Stimulated activated CD4-positive, alpha-beta T cell treated with anti-CD3 and anti-CD28 coated beads, Interleukin-12 subunit alpha, Interleukin-12 subunit beta, amount 100 ng/mL, for 24 hours (primary cell): ENCODE results near the gene PSD2.
A peak's percentile ranks its signal among the peaks of the same experiment; 100 is the strongest.
"Not testable (repeated sequence)": the region's sequence is repeated elsewhere in the genome, so short reads cannot be mapped to it uniquely, and the experiment has no call there.

ENCODE experiments used
- DNase-seq, 2 experiments: peaks; one replicate each; pipeline ENCODE4 v3.0.0-alpha.2; 2020; ENCODE audit warnings: low read depth in 2 of 2

Gene PSD2

GRCh38 chr5:139789116-139789844 lies 6.3 kb upstream of the PSD2 start:
- no peak for DNase-seq

DNA sequence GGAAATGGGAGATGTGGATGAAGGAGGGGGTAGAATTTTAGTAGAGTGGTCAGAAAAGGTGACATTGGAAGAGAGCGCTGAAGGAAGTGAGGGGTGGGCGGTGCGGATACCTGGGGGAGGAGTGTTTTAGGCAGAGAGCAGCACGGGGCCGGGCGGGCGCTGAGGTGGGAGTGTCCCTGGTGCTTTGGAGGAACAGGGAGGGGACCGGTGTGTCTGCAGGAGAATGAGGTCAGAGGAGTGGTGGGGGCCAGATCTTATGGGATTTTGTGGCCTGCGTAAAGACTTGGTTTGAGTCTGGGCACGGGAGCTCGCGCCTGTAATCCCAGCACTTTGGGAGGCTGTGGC lies 5.8 kb upstream of the PSD2 start:
- no peak for DNase-seq

- no peak for DNase-seq
These were observed 3.4 kb upstream of the PSD2 start for GRCh38 chr5:139792218-139792617.

DNA sequence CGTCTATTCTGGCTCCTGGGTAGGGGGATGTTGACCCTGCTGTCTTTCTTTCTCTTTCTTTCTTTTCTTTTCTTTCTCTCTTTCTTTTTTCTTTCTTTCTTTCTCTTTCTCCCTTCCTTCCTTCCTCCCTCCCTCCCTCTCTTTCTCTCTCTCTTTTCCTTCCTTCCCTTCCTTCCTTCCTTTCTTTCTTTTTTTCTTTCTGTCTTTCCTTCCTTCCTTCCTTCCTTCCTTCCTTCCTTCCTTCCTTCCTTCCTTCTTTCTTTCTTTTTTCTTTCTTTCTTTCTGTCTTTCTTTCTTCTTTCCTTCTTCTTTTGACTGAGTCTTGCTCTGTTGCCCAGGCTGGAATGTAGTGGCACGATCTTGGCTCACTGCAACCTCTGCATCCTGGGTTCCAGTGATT lies 3.0 kb upstream of the PSD2 start:
- DNase-seq, result not testable (repeated sequence)

- DNase-seq, result no peak
These were observed 1.4 kb upstream of the PSD2 start for GRCh38 chr5:139794067-139794846.

DNA sequence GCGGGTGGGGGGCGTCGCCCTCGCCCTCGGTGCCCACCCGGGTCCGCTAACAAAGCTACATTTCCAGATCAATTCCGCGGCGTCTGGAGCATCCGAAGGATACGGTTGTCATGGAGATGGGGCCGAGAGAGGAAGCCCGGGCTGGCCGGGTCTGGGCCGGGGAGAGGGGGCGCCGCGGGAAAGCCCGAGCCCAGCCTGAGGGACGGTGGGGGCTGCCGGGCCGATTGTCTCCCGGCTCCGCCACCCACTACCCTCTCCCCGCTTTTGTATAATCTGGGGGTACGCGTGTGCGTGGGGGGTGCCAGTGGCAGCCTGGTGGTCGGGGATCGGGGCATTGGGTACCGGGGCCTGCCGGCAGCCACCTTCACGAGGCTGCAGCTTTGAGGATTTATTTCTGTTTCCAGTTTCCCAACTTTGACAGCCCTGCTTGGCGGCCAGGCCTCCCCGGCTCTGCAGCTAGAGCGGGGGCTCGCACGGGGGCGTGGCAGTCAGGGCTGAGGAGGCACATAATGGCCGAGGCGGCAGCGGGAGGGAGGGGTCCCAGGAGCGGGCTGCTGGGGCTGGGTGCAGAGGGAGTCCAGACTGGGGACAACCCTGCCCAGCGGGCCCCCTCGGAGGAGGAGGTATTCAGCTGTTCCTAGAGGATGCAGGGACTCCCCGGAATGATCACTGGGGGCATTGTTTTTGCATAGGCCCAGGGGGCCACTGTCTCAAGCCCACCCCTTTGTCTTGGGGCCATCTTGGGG lies 626 bp downstream of the PSD2 start:
- DNase-seq, result no peak

DNA sequence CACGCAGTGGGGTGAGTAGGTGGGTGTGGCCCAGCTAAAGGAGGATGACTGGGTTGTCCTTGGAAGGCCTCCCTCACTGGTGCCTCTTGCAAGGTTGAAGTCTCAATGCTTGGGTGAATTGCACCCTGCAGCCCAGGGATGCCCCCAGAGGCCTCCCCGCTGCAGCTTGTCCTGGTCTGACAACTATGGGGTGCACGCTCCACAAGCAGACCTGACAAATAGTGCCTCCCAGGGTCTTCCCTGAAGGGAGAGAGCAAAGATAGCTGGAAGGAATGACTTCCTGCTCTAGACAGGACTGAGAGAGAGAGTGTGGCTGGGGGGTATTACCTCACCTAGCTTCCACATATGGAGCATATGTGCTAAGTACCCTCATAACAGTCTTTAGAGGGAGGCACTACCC lies 1.7 kb downstream of the PSD2 start:
- no peak for DNase-seq

DNA sequence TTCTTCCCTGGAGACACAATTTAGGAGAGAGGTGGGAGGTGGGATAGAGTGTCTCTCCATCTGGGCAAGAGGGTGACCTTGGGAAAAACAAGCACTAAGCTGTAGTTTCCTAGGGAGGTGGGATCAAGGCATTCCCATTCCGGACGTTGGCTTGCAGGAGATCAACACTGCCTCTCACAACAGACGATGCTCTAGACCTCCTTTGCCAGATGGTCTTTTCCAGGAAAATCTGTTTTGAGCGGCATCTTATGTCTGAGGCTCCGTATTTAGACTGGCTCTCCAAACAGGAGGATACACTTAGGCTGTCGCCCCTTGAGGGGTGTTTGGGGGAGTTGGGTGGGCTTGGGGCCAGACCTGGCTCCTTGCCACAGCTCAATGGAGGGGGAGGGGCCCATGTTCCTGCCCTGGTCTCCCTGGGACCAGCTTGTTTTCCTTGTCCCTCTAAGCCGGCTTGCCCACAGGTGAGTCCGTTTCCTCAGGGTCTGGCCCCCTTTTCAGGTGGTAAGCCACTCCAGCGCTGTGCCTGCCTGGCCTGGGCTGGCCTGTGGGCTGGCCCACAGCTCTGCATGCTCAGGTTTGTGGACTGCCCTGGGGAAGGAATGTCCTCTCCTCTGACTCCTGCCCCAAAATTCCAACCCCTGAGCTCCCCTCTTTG lies 2.4 kb downstream of the PSD2 start:
- DNase-seq, result no peak

- DNase-seq, result no peak
These were observed 3.3 kb downstream of the PSD2 start for GRCh38 chr5:139798883-139799282.

- no peak for DNase-seq
These were observed 3.8 kb downstream of the PSD2 start for GRCh38 chr5:139799359-139799758.

DNA sequence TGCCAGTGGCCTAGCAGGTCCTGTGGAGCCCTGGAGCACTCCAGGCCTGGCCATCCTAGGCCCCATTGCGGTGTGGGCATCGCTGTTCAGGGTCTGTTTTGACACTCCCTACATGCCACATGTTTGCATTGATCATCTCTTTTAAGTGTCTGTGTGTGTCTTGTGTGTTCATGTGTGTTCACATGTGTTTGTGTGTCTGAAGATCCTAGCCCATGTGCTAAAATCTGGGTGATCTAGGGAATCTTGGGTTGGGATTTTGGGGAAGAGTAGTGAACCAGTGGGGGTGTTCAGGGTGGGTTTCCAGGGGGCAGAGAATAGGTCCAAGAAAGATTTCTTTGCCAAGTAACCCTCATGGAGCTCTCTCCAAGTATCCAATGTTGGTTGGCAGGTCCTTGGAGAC lies 8.4 kb downstream of the PSD2 start:
- no peak for DNase-seq

- DNase-seq, result no peak
These were observed 9.3 kb downstream of the PSD2 start for GRCh38 chr5:139804800-139805397.

- no peak for DNase-seq
These were observed 9.9 kb downstream of the PSD2 start for GRCh38 chr5:139805545-139805944.

GRCh38 chr5:139806111-139806510 lies 10.5 kb downstream of the PSD2 start:
- no peak for DNase-seq

DNA sequence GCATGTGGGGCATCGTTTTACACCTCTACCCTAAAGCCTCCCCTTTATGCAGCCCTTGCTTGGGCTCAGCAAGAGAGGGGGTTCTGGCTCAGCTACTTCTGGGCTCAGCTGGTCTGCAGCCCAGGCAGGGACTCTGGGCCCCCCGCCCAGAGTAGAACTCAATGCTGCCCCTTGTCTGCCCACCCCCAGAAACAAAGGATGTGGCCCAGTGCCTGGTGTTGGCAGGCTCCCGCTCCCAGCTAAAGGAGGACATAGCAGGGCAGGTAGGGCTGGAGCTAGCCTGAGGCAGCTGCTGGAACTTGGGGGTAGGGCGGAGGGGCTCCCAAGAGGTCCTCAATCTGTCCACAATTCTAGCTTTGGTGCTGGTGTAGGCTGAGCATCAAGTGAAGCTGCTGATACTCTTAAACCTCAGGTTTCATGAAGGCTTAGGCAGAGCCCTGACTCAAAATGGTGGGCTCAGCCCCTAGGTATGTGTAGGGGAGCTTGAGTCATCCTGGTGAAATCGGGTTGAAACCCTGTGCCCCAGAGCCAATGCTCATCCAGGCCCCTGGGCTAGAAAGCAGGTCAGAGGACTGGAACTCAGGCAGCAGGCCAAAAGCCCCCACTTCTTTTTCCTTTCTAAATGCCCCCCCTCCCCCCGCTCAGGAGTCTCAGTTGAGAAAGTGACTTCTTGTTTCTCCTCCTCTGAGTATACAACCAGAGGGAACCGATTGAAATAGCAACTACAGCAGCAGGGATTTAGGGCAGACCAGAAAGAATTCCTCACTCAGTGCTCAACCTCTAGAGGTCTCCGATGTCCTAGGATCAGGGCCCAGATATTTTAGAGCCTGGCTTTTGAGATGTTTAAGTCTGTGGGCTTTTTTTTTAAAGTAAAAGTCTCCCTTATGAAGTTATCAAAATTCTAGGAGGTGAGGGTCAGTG lies 11.4 kb downstream of the PSD2 start:
- DNase-seq, result no peak

- no peak for DNase-seq
These were observed 12.0 kb downstream of the PSD2 start for GRCh38 chr5:139807647-139808030.

- DNase-seq, result peak in 1 of 2 experiments; percentile 26
These were observed 13.1 kb downstream of the PSD2 start for GRCh38 chr5:139808481-139809330.

- no peak for DNase-seq
These were observed 13.8 kb downstream of the PSD2 start for GRCh38 chr5:139809331-139809810.
